ENCODE results near the gene FUT1. TPM values are rescaled to one million over a fixed set of nuclear protein-coding genes. Genes with fewer than 3 reads are reported as not detected.
"Not testable (repeated sequence)": the region's sequence is repeated elsewhere in the genome, so short reads cannot be mapped to it uniquely, and the experiment has no call there.

The FUT1 gene
- total RNA-seq, 4 donors from 2014 or later, result 0.27 to 1.00 (median 0.58) TPM

DNA sequence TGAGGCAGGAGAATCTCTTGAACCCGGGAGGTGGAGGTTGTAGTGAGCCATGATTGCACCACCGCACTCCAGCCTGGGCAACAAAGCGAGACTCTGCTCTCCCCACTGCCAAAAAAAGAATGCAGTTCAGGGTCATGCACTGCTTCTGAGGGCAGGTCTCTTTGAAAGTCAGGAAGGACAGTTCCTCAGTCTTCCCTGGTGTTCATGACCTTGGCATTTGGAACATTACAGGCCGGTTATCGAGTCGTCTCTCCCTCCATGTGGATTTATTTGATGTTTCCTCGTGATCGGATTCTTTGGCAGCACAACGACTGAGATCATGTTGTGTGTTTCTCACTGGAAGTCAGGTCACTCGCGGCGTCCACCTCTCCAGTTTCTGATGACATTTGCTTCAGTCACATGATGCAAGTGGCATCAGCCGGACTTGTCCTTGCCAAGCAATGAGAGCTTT is 20.1 kb upstream of the FUT1 start:
- Histone ChIP-seq H3K4me3 (no peak overlapping the region), H3K9me3 (no peaks in the 10 kb centered on the region), H3K27me3 (peaks cover 67% of the 10 kb centered on the region), H3K27ac (no peak overlapping the region), H3K4me1 (no peaks in the 10 kb centered on the region), H3K36me3 (no peaks in the 10 kb centered on the region)
- WGBS, 2 donors (ENCODE audit: low coverage in 1 of 2), result 50 to 67% methylated on average over 8 to 13 of the region's 13 CpGs
- intact Hi-C loops (cut with DNase I; ENCODE audit: low total_unique reads), result no loop called here
- in situ Hi-C loops (cut with MboI; ENCODE audit: low pct_ligation_motif_present in 1 of 4, low pct_unique_long_range_greater_than_20kb in 1 of 4, low sequenced_read_pairs in 3 of 4), result no loop called here
- TF ChIP-seq POLR2AphosphoS5 (IDR thresholded peaks at IDR 0.05) (no peak), POLR2A (IDR thresholded peaks at IDR 0.05) (no peak), EP300 (IDR thresholded peaks at IDR 0.05; ENCODE audit: low read depth) (no peak)
- TF ChIP-seq, protein P1, sequence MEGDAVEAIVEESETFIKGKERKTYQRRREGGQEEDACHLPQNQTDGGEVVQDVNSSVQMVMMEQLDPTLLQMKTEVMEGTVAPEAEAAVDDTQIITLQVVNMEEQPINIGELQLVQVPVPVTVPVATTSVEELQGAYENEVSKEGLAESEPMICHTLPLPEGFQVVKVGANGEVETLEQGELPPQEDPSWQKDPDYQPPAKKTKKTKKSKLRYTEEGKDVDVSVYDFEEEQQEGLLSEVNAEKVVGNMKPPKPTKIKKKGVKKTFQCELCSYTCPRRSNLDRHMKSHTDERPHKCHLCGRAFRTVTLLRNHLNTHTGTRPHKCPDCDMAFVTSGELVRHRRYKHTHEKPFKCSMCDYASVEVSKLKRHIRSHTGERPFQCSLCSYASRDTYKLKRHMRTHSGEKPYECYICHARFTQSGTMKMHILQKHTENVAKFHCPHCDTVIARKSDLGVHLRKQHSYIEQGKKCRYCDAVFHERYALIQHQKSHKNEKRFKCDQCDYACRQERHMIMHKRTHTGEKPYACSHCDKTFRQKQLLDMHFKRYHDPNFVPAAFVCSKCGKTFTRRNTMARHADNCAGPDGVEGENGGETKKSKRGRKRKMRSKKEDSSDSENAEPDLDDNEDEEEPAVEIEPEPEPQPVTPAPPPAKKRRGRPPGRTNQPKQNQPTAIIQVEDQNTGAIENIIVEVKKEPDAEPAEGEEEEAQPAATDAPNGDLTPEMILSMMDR (IDR thresholded peaks at IDR 0.05), result no peak
- DNase-seq, result no peak

DNA sequence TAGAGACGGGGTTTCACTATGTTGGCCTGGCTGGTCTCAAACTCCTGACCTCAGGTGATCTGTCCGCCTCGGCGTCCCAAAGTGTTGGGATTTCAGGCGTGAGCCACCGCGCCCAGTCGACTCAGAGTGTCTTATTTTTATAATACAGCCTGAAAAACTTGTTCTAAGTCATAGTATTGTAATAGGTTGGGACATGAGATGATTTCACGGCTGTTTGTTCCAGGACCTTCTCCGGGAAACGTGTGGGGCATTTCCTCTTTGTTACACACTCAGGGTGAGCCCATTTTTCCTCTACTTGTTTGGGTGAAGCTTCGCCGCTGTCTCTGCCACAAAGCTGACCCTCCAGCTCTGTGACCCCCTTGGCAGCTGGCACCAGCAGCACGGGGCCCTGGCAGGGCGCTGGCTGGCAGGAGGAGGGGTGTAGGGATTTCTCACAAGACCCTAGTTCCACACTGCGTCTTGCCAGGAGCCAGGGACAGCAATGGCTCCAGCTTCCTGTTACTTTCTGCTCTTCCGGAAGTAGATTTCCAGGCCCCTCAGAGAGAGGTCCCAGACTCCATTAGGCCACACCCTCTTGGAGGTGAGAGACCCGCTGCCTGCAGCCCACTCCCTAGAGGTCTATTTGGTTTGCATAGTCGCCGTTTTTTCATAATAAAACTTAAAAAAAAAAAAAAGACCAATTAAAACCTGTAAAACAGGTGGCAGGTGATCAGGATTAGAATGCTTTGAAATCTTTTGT is 18.5 kb upstream of the FUT1 start:
- no peak for DNase-seq
- TF ChIP-seq POLR2AphosphoS5 (IDR thresholded peaks at IDR 0.05) (no peak), POLR2A (IDR thresholded peaks at IDR 0.05) (no peak), EP300 (IDR thresholded peaks at IDR 0.05; ENCODE audit: low read depth) (no peak)
- TF ChIP-seq, protein P1 (IDR thresholded peaks at IDR 0.05), result no peak
- 38 to 62% methylated on average over 3 to 20 of the region's 20 CpGs for WGBS, 2 donors (ENCODE audit: low coverage in 1 of 2)
- no peaks in the 10 kb centered on the region for H3K4me1 ChIP-seq
- H3K4me3 ChIP-seq, result no peak overlapping the region
- no peaks in the 10 kb centered on the region for H3K9me3 ChIP-seq
- H3K36me3 ChIP-seq, result no peaks in the 10 kb centered on the region
- H3K27me3 ChIP-seq, result peaks cover 72% of the 10 kb centered on the region
- in situ Hi-C loops (cut with MboI; ENCODE audit: low pct_ligation_motif_present in 1 of 4, low pct_unique_long_range_greater_than_20kb in 1 of 4, low sequenced_read_pairs in 3 of 4) (no loop called here), intact Hi-C loops (cut with DNase I; ENCODE audit: low total_unique reads) (no loop called here)
- no peak overlapping the region for H3K27ac ChIP-seq

DNA sequence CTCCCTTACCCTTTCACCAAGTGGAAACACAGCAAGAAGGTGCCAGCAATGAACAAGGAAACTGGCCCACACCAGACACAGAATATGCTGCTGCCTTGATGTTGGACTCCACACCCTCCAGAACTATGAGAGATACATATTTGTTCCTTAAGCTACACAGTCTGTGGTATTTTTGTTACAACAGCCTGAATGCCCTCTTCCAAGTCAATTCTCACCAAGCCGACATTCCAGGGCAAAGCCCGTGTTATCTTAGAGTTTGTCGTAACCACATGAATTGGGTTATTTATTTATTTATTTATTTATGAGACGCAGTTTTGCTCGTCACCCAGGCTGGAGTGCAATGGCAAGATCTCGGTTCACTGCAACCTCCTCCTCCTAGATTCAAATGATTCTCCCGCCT is 17.8 kb upstream of the FUT1 start:
- Histone ChIP-seq H3K36me3 (no peaks in the 10 kb centered on the region), H3K4me1 (no peaks in the 10 kb centered on the region), H3K4me3 (no peak overlapping the region), H3K9me3 (no peaks in the 10 kb centered on the region), H3K27ac (no peak overlapping the region), H3K27me3 (peaks cover 77% of the 10 kb centered on the region)
- TF ChIP-seq POLR2A (IDR thresholded peaks at IDR 0.05) (no peak), POLR2AphosphoS5 (IDR thresholded peaks at IDR 0.05) (no peak), EP300 (IDR thresholded peaks at IDR 0.05; ENCODE audit: low read depth) (no peak)
- TF ChIP-seq, protein P1 (IDR thresholded peaks at IDR 0.05), result no peak
- DNase-seq, result no peak
- 66 to 69% methylated on average over 3 to 7 of the region's 7 CpGs for WGBS, 2 donors (ENCODE audit: low coverage in 1 of 2)
- intact Hi-C loops (cut with DNase I; ENCODE audit: low total_unique reads) (no loop called here), in situ Hi-C loops (cut with MboI; ENCODE audit: low pct_ligation_motif_present in 1 of 4, low pct_unique_long_range_greater_than_20kb in 1 of 4, low sequenced_read_pairs in 3 of 4) (no loop called here)

GRCh38 chr19:48768994-48769713 is 16.7 kb upstream of the FUT1 start:
- H3K4me3 ChIP-seq, result no peak overlapping the region
- no peak overlapping the region for H3K27ac ChIP-seq
- H3K27me3 ChIP-seq, result peaks cover 85% of the 10 kb centered on the region
- TF ChIP-seq EP300 (IDR thresholded peaks at IDR 0.05; ENCODE audit: low read depth), result no peak
- no peak for TF ChIP-seq POLR2AphosphoS5 (IDR thresholded peaks at IDR 0.05)
- TF ChIP-seq POLR2A (IDR thresholded peaks at IDR 0.05), result no peak
- TF ChIP-seq, protein P1 (IDR thresholded peaks at IDR 0.05), result no peak
- H3K4me1 ChIP-seq, result no peaks in the 10 kb centered on the region
- DNase-seq, result no peak
- H3K9me3 ChIP-seq, result no peaks in the 10 kb centered on the region
- in situ Hi-C loops (cut with MboI; ENCODE audit: low pct_ligation_motif_present in 1 of 4, low pct_unique_long_range_greater_than_20kb in 1 of 4, low sequenced_read_pairs in 3 of 4) (no loop called here), intact Hi-C loops (cut with DNase I; ENCODE audit: low total_unique reads) (no loop called here)
- H3K36me3 ChIP-seq, result no peaks in the 10 kb centered on the region
- WGBS, 2 donors (ENCODE audit: low coverage in 1 of 2), result 66 to 76% methylated on average over 7 to 11 of the region's 11 CpGs

GRCh38 chr19:48768171-48768753 is 15.8 kb upstream of the FUT1 start:
- H3K27ac ChIP-seq; in situ Hi-C loops (cut with MboI; ENCODE audit: low pct_ligation_motif_present in 1 of 4, low pct_unique_long_range_greater_than_20kb in 1 of 4, low sequenced_read_pairs in 3 of 4); H3K4me3 ChIP-seq; DNase-seq; H3K9me3 ChIP-seq; H3K36me3 ChIP-seq; H3K4me1 ChIP-seq; intact Hi-C loops (cut with DNase I; ENCODE audit: low total_unique reads): not testable (repeated sequence)
- peaks cover 80% of the 10 kb centered on the region for H3K27me3 ChIP-seq
- WGBS, 2 donors (ENCODE audit: low coverage in 1 of 2), result 29 to 36% methylated on average over 4 to 6 of the region's 6 CpGs

DNA sequence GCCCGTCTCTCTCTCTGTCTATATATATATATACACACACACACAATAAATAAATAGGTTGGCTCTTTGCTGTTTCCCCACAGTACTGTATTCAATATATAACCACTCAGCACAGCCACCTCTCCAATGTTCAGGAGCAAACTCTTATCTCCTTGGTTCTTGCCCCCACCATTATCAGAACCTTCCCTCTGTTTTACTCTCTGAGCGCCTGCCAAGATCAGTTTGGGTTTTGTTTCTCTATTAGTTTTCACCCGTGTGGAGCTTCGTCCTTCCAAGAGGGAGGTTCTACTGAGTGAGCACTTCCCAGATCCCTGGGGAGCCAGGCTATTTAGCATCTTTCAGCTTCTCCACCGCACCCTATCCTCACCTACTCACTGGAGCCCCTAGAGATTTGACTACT is 13.4 kb upstream of the FUT1 start:
- intact Hi-C loops (cut with DNase I; ENCODE audit: low total_unique reads); DNase-seq; H3K4me3 ChIP-seq; in situ Hi-C loops (cut with MboI; ENCODE audit: low pct_ligation_motif_present in 1 of 4, low pct_unique_long_range_greater_than_20kb in 1 of 4, low sequenced_read_pairs in 3 of 4); H3K36me3 ChIP-seq; H3K27ac ChIP-seq; H3K9me3 ChIP-seq; H3K4me1 ChIP-seq: not testable (repeated sequence)
- WGBS, 2 donors (ENCODE audit: low coverage in 1 of 2), result 0 to 25% methylated on average over 1 to 5 of the region's 5 CpGs
- H3K27me3 ChIP-seq, result peaks cover 67% of the 10 kb centered on the region
